SK-N-MC (cell line): Measurements from ENCODE around the gene PALMD.

Experiments
- EZH2 ChIP-seq: fragments of 200-600 bp; sonication (generic); IDR thresholded peaks from one replicate; pipeline ENCODE4 v1.6.1; 2017; ENCODE audit warnings: antibody characterized with exemption
- FOXP2 ChIP-seq: optimal IDR thresholded peaks from 2 replicates; pipeline ENCODE3; 2011; ENCODE audit warnings: mild to moderate bottlenecking, moderate library complexity; ENCODE audit not compliant: insufficient read depth; ENCODE audit errors: extremely low read length, control extremely low read depth
- POLR2AphosphoS5 ChIP-seq: IDR thresholded peaks from 2 replicates; pipeline ENCODE4 v1.6.1; 2012; ENCODE audit warnings: mild to moderate bottlenecking, low read depth, low read length, borderline replicate concordance

DNA sequence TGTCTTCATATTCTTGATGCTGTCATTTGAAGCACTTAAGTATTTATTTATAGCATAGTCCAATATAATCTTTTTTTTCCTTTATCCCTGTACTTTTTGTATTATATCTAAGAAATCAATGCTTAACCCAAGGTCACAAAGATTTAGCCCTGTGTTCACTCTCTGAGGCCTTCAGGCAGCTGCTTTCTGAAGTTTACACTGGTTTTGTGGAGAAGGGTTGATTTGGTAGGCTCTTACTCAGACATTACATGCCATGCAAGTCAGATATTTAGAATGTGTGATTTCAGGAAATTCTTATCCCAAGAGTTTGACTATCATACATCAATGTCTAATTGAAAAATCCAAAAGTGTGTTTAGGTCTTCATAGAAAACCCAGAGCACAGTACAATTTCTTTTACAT is 56.3 kb downstream of the PALMD start:
- TF ChIP-seq EZH2 (no peak), POLR2AphosphoS5 (no peak), FOXP2 (no peak)
